Measurements from ENCODE around the gene ATP13A5.
A peak's percentile ranks its signal among the peaks of the same experiment; 100 is the strongest.

The ATP13A5 gene

DNA sequence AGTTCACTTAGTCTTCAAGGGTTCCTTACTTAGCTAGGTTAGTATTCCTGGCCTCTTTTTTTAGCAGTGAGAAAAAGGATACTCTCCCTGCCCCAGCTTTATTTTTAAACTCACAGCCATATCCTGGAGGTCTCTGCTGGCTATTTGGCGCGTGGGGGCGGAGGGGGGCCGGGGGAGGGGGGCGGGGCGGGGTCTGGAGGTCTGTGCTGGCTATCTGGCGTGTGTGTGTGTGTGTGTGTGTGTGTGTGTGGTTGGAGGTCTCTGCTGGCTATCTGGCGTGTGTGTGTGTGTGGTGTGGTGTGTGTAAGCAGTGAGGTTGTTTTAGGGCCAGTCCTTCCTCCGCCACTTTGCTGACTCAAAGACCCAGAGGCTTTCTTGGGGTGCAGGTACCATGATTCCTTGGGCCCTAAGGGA is 138.1 kb downstream of the ATP13A5 start:
- peak overlapping the region; percentile 52 to 57 for H3K4me3 ChIP-seq (ENCODE audit: low read depth in 1 of 2, low read length in 2 of 2)
- H3K4me1 ChIP-seq (ENCODE audit: control insufficient read depth in 1 of 2, insufficient read depth in 2 of 2, low read length in 2 of 2): no peaks in the 10 kb centered on the region
- H3K9ac ChIP-seq (ENCODE audit: low read depth in 1 of 2, low read length in 2 of 2): no peak overlapping the region
- no peak overlapping the region for H3K27ac ChIP-seq (ENCODE audit: low read depth, low read length)
- no peaks in the 10 kb centered on the region for H3K36me3 ChIP-seq (ENCODE audit: control insufficient read depth in 1 of 2, insufficient read depth in 2 of 2, low read length in 2 of 2)
- H3K27me3 ChIP-seq (ENCODE audit: control insufficient read depth in 1 of 2, insufficient read depth in 2 of 2, low read length in 2 of 2): peaks cover 4 to 15% of the 10 kb centered on the region in 2 donors
- H3K9me3 ChIP-seq (ENCODE audit: control insufficient read depth in 1 of 2, low read length in 2 of 2): no peaks in the 10 kb centered on the region

DNA sequence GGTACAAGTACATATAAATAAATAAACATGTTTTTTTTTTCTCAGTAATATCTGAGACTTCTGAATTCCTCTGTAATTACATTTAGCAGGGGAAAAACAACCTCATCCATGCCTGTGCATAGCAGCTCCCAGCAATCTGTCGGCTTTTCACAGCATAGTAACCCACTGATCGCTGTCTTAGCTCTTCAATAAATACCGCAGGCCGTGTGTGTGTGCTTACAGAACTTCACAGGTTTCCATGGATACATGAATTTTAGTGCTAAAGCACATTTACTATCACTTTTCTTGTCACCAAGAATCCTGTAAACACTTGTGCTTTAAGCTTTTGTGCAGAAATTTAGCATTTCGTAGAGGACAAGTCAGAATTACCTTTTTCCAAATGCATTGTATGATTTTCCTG is 141.5 kb downstream of the ATP13A5 start:
- no peak overlapping the region for H3K27ac ChIP-seq (ENCODE audit: low read depth, low read length)
- peaks cover 4 to 7% of the 10 kb centered on the region in 2 donors for H3K27me3 ChIP-seq (ENCODE audit: control insufficient read depth in 1 of 2, insufficient read depth in 2 of 2, low read length in 2 of 2)
- H3K9ac ChIP-seq (ENCODE audit: low read depth in 1 of 2, low read length in 2 of 2): no peak overlapping the region
- H3K4me3 ChIP-seq (ENCODE audit: low read depth in 1 of 2, low read length in 2 of 2): no peak overlapping the region
- H3K4me1 ChIP-seq (ENCODE audit: control insufficient read depth in 1 of 2, insufficient read depth in 2 of 2, low read length in 2 of 2): no peaks in the 10 kb centered on the region
- no peaks in the 10 kb centered on the region for H3K9me3 ChIP-seq (ENCODE audit: control insufficient read depth in 1 of 2, low read length in 2 of 2)
- H3K36me3 ChIP-seq (ENCODE audit: control insufficient read depth in 1 of 2, insufficient read depth in 2 of 2, low read length in 2 of 2): no peaks in the 10 kb centered on the region

DNA sequence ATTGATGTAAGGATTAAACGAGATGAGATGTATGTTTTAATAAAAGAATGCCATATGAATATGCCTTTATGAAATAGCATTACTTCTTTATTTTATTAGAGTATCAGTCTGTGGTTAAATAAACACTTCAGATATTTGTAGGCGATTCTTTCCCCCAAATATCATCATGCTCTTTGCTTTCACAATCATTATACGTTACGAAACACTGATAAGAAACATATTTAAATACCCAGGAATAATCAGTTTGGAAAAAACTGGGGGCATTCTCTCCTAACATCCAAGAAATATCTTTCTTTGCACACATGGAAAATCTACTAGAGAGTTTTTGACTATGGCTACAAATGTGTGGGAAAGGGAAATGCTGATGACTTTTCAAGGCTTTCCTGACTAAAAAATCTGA is 142.0 kb downstream of the ATP13A5 start:
- Histone ChIP-seq H3K4me1 (ENCODE audit: control insufficient read depth in 1 of 2, insufficient read depth in 2 of 2, low read length in 2 of 2) (no peaks in the 10 kb centered on the region), H3K9me3 (ENCODE audit: control insufficient read depth in 1 of 2, low read length in 2 of 2) (no peaks in the 10 kb centered on the region), H3K27ac (ENCODE audit: low read depth, low read length) (no peak overlapping the region), H3K4me3 (ENCODE audit: low read depth in 1 of 2, low read length in 2 of 2) (no peak overlapping the region), H3K36me3 (ENCODE audit: control insufficient read depth in 1 of 2, insufficient read depth in 2 of 2, low read length in 2 of 2) (no peaks in the 10 kb centered on the region), H3K9ac (ENCODE audit: low read depth in 1 of 2, low read length in 2 of 2) (no peak overlapping the region), H3K27me3 (ENCODE audit: control insufficient read depth in 1 of 2, insufficient read depth in 2 of 2, low read length in 2 of 2) (peaks cover 4% of the 10 kb centered on the region in 2 donors)

DNA sequence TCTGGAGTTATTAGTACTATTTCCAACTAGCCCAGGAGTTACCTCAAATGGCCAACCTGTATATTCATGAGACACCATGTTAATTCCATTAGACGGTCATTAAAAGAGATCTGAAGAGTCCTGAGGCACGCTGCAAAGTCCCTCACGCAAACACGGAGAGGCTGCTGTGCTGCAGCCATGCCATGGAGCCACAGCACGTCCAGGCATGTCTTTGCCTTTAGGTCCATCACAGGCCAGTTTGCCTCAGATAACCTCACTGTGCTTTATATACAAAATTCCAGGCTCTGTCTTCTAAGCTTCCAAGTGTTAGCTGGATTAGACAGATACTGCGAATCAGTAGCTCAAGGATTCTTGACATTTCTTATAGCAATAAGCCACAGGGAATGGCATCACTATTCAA is 147.4 kb downstream of the ATP13A5 start:
- no peaks in the 10 kb centered on the region for H3K9me3 ChIP-seq (ENCODE audit: control insufficient read depth in 1 of 2, low read length in 2 of 2)
- no peaks in the 10 kb centered on the region for H3K36me3 ChIP-seq (ENCODE audit: control insufficient read depth in 1 of 2, insufficient read depth in 2 of 2, low read length in 2 of 2)

DNA sequence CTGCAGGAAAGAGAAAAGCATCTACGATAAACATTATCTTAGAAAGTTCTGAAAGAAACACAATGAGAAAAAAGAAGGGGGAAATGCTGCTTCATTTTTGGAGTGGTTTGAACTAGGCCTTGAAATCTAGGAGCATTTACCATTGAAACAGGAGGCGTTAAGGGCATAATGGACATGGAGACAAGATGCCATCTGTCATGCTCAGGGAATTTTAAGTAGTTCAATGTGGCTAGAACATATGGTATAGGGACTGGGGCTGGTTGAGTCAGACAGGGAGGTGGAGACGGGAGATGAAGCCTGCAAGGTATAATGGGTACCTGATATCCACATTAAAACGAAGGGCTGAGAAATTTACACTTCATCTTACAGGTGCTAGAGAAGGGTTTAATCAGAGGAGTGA is 147.9 kb downstream of the ATP13A5 start:
- Histone ChIP-seq H3K27me3 (ENCODE audit: control insufficient read depth in 1 of 2, insufficient read depth in 2 of 2, low read length in 2 of 2) (no peaks in the 10 kb centered on the region), H3K27ac (ENCODE audit: low read depth, low read length) (no peak overlapping the region), H3K4me1 (ENCODE audit: control insufficient read depth in 1 of 2, insufficient read depth in 2 of 2, low read length in 2 of 2) (no peaks in the 10 kb centered on the region), H3K36me3 (ENCODE audit: control insufficient read depth in 1 of 2, insufficient read depth in 2 of 2, low read length in 2 of 2) (no peaks in the 10 kb centered on the region), H3K9me3 (ENCODE audit: control insufficient read depth in 1 of 2, low read length in 2 of 2) (no peaks in the 10 kb centered on the region), H3K4me3 (ENCODE audit: low read depth in 1 of 2, low read length in 2 of 2) (no peak overlapping the region), H3K9ac (ENCODE audit: low read depth in 1 of 2, low read length in 2 of 2) (no peak overlapping the region)

More for the DNA sequence above, 147.4 kb downstream of the ATP13A5 start:
- Histone ChIP-seq H3K4me3 (ENCODE audit: low read depth in 1 of 2, low read length in 2 of 2) (no peak overlapping the region), H3K4me1 (ENCODE audit: control insufficient read depth in 1 of 2, insufficient read depth in 2 of 2, low read length in 2 of 2) (no peaks in the 10 kb centered on the region), H3K9ac (ENCODE audit: low read depth in 1 of 2, low read length in 2 of 2) (no peak overlapping the region), H3K27ac (ENCODE audit: low read depth, low read length) (no peak overlapping the region), H3K27me3 (ENCODE audit: control insufficient read depth in 1 of 2, insufficient read depth in 2 of 2, low read length in 2 of 2) (no peaks in the 10 kb centered on the region)

DNA sequence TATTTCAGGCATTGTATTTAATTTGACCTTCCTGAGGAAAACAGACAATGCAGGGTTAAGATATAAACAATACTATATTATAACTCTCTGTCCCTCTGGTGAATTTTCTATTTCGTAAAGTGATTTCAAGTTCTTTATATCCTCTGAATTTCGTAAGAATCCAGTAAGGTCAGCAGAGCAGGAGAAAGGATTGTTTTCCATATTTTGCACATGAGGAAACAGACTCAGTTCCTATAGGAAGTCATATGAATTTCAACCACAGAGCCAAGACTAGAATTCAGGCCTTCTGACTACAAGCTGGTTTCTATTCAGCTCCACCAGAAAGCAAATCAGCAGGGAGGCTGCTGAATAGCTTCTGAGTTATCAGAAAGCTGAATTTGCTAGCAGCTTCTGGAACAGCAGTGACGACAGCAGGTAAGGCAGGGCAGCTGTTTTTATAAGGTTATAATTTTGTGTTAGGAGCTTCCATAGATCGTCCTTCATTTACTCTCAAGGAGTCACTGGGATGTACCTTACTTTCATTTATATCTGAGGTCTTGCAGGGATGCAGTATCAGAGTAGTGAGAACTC is 148.6 kb downstream of the ATP13A5 start:
- H3K4me3 ChIP-seq (ENCODE audit: low read depth in 1 of 2, low read length in 2 of 2): no peak overlapping the region
- H3K36me3 ChIP-seq (ENCODE audit: control insufficient read depth in 1 of 2, insufficient read depth in 2 of 2, low read length in 2 of 2): no peaks in the 10 kb centered on the region
- H3K9me3 ChIP-seq (ENCODE audit: control insufficient read depth in 1 of 2, low read length in 2 of 2): no peaks in the 10 kb centered on the region
- no peaks in the 10 kb centered on the region for H3K27me3 ChIP-seq (ENCODE audit: control insufficient read depth in 1 of 2, insufficient read depth in 2 of 2, low read length in 2 of 2)
- no peak overlapping the region for H3K27ac ChIP-seq (ENCODE audit: low read depth, low read length)
- H3K9ac ChIP-seq (ENCODE audit: low read depth in 1 of 2, low read length in 2 of 2): no peak overlapping the region
- no peaks in the 10 kb centered on the region for H3K4me1 ChIP-seq (ENCODE audit: control insufficient read depth in 1 of 2, insufficient read depth in 2 of 2, low read length in 2 of 2)

DNA sequence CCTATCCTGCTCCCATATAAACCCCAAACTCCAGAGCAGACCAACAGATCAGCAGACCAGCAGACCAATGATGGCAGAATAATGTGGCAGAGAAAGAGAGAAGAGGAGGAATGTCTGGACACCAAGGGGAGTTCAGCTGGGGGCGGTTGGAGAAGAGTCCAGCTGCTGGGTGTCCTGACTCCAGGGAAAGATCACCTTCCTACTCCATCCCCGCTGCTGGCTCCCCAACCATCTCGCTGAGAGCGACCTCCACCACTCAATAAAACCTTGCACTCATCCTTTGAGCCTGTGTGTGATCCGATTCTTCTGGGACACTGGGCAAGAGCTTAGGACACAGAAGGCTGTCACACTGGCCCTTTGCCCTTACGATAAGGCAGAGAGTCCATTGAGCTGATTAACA is 150.3 kb downstream of the ATP13A5 start:
- Histone ChIP-seq H3K36me3 (ENCODE audit: control insufficient read depth in 1 of 2, insufficient read depth in 2 of 2, low read length in 2 of 2) (no peaks in the 10 kb centered on the region), H3K27me3 (ENCODE audit: control insufficient read depth in 1 of 2, insufficient read depth in 2 of 2, low read length in 2 of 2) (no peaks in the 10 kb centered on the region), H3K4me1 (ENCODE audit: control insufficient read depth in 1 of 2, insufficient read depth in 2 of 2, low read length in 2 of 2) (no peaks in the 10 kb centered on the region), H3K27ac (ENCODE audit: low read depth, low read length) (no peak overlapping the region), H3K9me3 (ENCODE audit: control insufficient read depth in 1 of 2, low read length in 2 of 2) (no peaks in the 10 kb centered on the region), H3K4me3 (ENCODE audit: low read depth in 1 of 2, low read length in 2 of 2) (no peak overlapping the region), H3K9ac (ENCODE audit: low read depth in 1 of 2, low read length in 2 of 2) (no peak overlapping the region)

DNA sequence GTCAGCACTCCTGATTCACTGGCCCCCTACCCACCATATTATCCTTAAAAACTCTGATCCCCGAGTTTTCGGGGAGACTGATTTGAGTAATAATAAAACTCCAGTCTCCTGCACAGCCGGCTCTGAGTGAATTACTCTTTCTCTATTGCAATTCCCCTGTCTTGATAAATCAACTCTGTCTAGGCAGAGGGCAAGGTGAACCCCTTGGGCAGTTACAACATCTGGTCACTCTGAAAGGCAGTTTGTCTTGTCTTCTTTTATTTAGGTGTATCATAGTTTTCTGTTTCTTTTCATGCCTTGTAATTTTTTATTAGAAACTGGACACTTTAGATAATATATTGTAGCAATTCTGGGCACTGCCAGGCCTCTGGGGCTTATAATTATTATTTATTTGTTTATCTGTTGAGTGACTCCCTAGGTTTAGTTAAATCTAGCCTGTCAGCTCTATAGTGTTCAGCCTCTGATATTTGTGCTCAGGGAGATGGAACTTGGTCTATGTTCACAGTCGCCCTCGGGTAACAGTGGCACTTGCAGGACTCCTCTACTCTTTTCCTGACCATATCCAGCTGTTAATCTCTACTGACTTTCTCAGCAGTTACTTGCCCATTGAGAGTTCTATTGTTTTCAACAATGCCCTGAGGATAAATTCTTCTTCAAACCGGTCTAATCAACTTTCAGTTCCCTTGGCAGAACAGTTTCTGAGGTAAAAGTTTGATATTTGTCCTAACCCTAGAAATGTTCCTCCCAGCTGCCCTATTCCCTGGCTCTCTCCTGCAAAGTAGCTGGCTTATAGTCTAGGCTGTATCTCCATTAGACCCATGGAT is 153.0 kb downstream of the ATP13A5 start:
- H3K9ac ChIP-seq (ENCODE audit: low read depth in 1 of 2, low read length in 2 of 2): no peak overlapping the region
- no peaks in the 10 kb centered on the region for H3K9me3 ChIP-seq (ENCODE audit: control insufficient read depth in 1 of 2, low read length in 2 of 2)
- no peak overlapping the region for H3K4me3 ChIP-seq (ENCODE audit: low read depth in 1 of 2, low read length in 2 of 2)
- no peaks in the 10 kb centered on the region for H3K36me3 ChIP-seq (ENCODE audit: control insufficient read depth in 1 of 2, insufficient read depth in 2 of 2, low read length in 2 of 2)
- H3K27ac ChIP-seq (ENCODE audit: low read depth, low read length): no peak overlapping the region
- H3K27me3 ChIP-seq (ENCODE audit: control insufficient read depth in 1 of 2, insufficient read depth in 2 of 2, low read length in 2 of 2): no peaks in the 10 kb centered on the region
- no peaks in the 10 kb centered on the region for H3K4me1 ChIP-seq (ENCODE audit: control insufficient read depth in 1 of 2, insufficient read depth in 2 of 2, low read length in 2 of 2)
